GM13976 (cell line): ENCODE data around the gene TBC1D1.

Experiments
- DNase-seq: peaks from one replicate; pipeline ENCODE4 v3.0.0; 2012; ENCODE audit warnings: low spot score
- in situ Hi-C: fragments of 300-500 bp; cut with MboI; formaldehyde crosslinking; loops from one replicate; pipeline ENCODE4 v1.12.0; 2022; ENCODE audit warnings: low sequenced_read_pairs, mixed read lengths, inconsistent platforms; ENCODE audit not compliant: unreplicated experiment
- TF ChIP-seq, protein P1 (sequence below): IDR thresholded peaks from 2 replicates; pipeline ENCODE4 v1.5.1; 2012; ENCODE audit warnings: borderline replicate concordance, mild to moderate bottlenecking; ENCODE audit not compliant: insufficient read depth; ENCODE audit errors: extremely low read depth, missing control alignments, control extremely low read depth

The TBC1D1 gene

DNA sequence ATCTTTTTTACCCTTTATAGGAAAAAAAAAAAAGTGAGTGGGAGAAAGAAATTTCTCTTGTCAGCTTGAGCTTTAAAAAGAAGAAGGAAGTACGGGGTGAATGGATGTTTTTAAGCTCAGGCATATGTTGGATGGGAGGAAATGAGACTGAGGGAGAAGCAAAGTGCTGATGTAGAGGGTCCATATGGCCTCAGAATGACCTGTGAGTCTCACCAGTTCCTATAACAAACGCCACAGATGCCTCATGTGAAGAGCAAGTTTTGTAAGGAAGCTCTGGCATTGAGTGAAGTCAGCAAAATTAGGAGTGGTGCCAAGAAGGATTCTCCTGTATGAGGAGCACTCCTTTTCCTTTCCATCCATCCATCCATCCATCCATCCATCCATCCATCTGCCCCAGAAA is 283.9 kb downstream of the TBC1D1 start:
- no peak for DNase-seq
- in situ Hi-C loops, result loop anchor here (5.0 to 10.0 kb wide), 2 partner anchors 110 to 502 kb away; no protein-coding TSS in a partner anchor
- TF ChIP-seq, protein P1, sequence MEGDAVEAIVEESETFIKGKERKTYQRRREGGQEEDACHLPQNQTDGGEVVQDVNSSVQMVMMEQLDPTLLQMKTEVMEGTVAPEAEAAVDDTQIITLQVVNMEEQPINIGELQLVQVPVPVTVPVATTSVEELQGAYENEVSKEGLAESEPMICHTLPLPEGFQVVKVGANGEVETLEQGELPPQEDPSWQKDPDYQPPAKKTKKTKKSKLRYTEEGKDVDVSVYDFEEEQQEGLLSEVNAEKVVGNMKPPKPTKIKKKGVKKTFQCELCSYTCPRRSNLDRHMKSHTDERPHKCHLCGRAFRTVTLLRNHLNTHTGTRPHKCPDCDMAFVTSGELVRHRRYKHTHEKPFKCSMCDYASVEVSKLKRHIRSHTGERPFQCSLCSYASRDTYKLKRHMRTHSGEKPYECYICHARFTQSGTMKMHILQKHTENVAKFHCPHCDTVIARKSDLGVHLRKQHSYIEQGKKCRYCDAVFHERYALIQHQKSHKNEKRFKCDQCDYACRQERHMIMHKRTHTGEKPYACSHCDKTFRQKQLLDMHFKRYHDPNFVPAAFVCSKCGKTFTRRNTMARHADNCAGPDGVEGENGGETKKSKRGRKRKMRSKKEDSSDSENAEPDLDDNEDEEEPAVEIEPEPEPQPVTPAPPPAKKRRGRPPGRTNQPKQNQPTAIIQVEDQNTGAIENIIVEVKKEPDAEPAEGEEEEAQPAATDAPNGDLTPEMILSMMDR, result no peak

DNA sequence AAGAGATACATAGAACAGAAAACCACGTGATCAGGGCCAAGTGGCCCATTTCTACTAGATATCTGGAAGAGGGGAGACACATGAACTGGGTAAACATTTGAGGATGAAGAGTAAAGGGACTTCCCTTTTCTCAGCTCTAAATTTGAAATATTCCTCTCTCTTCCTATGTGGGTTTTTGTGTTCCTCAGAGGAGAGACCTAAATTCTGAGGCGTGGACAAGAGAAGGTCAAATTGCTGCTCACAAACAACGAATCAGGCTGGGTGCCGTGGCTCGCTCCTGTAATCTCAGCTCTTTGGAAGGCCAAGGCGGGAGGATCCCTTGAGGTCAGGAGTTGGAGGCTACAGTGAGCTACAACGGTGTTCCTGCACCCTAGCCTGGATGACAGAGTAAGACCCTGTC is 285.3 kb downstream of the TBC1D1 start:
- TF ChIP-seq, protein P1, result no peak
- in situ Hi-C loops, result loop anchor here (5.0 to 10.0 kb wide), 2 partner anchors 111 to 501 kb away; no protein-coding TSS in a partner anchor
- no peak for DNase-seq

DNA sequence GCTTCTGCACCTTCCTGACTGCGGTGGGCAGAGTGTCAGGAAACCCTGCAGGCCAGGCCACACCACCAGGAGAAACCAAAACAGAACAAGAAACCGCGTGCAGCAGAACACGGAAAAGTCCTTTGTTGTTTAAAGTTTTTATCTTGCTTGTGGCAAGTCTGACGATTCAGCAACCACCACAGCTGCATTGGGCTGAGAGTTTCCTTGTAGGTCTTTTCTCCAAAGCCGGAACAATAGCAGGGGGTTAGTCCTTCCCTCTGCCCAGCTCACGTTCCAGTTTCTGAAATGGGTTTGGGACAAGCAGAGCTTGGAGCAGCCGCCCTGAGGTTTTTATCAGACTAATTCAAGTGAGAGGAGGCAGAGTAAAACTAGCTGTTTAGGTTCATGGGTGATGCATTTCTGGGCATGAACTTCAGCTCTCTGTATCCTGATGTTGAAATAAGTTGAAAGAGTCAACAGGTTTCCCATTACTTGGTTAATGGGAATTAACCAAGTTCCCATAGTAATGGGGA is 286.2 kb downstream of the TBC1D1 start:
- TF ChIP-seq, protein P1, result no peak

DNA sequence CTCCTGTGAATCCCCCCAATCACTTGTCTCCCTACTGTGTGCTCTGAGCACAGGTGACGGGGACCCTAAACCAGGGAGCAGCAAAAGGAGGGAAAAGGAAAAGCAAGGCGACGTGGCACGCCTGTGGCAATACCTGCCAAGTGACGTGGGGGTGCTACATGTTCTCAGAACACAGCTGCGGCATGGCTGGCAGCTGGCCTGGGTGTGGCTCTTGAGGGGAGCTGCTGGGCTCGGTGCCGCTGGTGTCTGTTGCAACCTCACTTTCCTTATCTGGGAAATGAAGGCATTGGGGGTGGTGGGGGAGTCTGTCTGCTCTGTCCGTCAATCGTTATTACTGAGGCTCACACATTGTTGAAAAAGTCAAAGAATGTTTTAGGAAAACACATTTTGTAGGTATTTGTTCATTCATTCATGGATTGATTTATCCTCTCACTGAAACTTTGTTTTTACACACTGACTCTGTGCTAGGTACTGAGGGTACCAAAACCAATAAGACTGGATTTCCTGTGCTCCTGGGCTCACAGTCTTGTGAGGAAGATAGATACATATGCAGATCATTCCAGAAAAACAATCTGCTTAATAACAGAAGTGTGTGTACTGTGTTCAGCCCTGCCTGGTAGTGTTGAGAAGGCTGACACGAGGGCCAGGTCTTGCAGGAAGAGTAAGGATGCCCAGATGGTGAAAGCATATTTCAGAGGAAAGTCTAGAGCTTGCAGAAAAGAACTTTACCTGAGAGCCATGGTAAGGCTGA is 286.9 kb downstream of the TBC1D1 start:
- TF ChIP-seq, protein P1, result no peak
- DNase-seq, result no peak
- in situ Hi-C loops, result loop anchor here (5.0 to 10.0 kb wide), 2 partner anchors 113 to 499 kb away; no protein-coding TSS in a partner anchor

More for the DNA sequence above, 286.2 kb downstream of the TBC1D1 start:
- DNase-seq, result peak; percentile 52
- in situ Hi-C loops, result loop anchor here (5.0 to 10.0 kb wide), 2 partner anchors 112 to 500 kb away; no protein-coding TSS in a partner anchor

DNA sequence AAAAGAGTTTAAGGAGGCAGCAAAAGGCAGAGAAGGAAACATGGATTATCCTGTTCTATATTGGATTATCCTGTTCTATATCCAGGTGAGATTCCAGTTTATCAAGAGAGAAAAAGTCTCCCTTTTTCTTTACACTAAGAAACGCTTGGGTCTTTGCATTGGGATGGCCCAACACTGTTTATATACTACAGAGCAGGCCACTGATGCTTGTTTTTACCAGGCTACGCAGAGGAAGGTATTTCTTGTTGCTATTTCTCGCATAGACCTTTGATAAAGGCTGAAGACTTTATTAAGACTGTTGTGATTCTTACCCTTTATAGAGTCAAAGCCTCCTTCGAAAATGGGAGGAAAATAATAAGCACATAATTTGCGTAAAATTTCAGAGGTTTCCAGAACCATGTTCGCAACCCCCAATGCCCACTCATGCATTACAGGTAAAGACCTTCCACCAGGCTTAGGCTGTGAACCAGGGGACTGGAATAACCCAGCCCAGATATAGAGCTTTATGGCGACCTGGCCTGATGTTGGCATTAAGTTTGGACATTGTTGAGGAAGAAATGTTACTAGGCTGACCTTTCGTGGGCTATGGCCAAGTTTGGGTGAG is 287.6 kb downstream of the TBC1D1 start:
- no peak for DNase-seq
- TF ChIP-seq, protein P1, result no peak
- in situ Hi-C loops, result loop anchor here (5.0 to 10.0 kb wide), 2 partner anchors 114 to 499 kb away; no protein-coding TSS in a partner anchor

DNA sequence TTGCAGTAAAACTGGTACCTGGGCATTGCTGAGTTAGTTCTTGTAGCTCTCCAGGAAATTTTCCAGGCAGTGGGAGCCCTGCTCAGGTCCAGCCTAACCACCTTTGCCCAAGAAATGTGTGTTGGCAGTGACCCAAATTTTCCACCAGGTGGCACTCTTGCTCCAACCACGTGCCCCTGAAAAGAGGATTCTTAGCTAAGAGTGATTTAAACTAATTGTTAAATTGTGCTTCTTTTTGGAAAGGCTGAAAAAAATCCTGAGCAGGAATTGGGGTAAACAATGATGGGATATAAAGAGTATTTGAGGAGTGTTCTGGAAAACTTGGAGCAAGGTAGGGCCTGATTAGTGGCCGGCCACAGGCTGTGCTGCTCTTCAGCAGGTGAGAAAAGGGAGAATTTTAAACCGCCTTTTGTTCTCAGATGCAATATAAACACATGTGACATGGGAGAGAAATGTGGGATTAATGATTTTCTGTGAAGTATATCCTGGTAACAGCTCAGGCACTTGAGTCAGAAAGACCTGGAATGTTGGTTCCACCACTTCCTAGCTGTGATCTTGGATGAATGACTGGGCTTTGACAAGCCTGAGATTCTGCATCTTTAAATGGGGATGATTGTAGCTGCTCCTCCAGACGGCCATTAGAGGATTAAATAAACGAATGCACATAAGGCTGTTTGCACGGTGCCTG is 288.9 kb downstream of the TBC1D1 start:
- in situ Hi-C loops, result loop anchor here (5.0 to 10.0 kb wide), 4 partner anchors 115 to 547 kb away; no protein-coding TSS in a partner anchor

More for the DNA sequence above, 288.9 kb downstream of the TBC1D1 start:
- TF ChIP-seq, protein P1, result peak; percentile 81
- peak; percentile 65 for DNase-seq
